Liver (tissue), 9 donors: ENCODE measurements around the gene SS18L1. TPM values are rescaled to one million over a fixed set of nuclear protein-coding genes. Genes with fewer than 3 reads are reported as not detected.

Source experiments
- DNase-seq: peaks from one replicate; pipeline ENCODE4 v3.0.0-alpha.2; 2017; ENCODE audit warnings: low spot score
- H3K27ac ChIP-seq, 2 donors: one replicate each; pipeline ENCODE4 v1.7.0; 2013; ENCODE audit warnings: inconsistent platforms in 2 of 2, low read length in 2 of 2, control low read depth in 1 of 2, low read depth in 1 of 2, mild to moderate bottlenecking in 1 of 2
- H3K27me3 ChIP-seq, 4 donors: one replicate each; pipeline versions ENCODE4 v1.6.1 to v1.7.0; 2013; ENCODE audit warnings: low read length in 3 of 4, inconsistent platforms in 1 of 4, mild to moderate bottlenecking in 1 of 4, moderate library complexity in 1 of 4; ENCODE audit not compliant: control insufficient read depth in 4 of 4, insufficient read depth in 4 of 4
- H3K36me3 ChIP-seq, 4 donors: one replicate each; pipeline versions ENCODE4 v1.6.1 to v1.7.0; 2013; ENCODE audit warnings: low read length in 3 of 4, mild to moderate bottlenecking in 3 of 4, low read depth in 1 of 4, moderate library complexity in 1 of 4; ENCODE audit not compliant: control insufficient read depth in 4 of 4, insufficient read depth in 3 of 4
- H3K4me1 ChIP-seq, 4 donors: one replicate each; pipeline versions ENCODE4 v1.6.1 to v1.7.0; 2013; ENCODE audit warnings: low read length in 3 of 4, mild to moderate bottlenecking in 3 of 4, moderate library complexity in 1 of 4; ENCODE audit not compliant: control insufficient read depth in 4 of 4, insufficient read depth in 4 of 4
- H3K4me3 ChIP-seq, 3 donors: one replicate each; pipeline versions ENCODE4 v1.6.1 to v1.7.0; 2013; ENCODE audit warnings: low read length in 3 of 3, control low read depth in 1 of 3, low read depth in 1 of 3, mild to moderate bottlenecking in 1 of 3
- H3K9ac ChIP-seq, 2 donors: one replicate each; pipeline ENCODE4 v1.7.0; 2013; ENCODE audit warnings: low read length in 2 of 2, mild to moderate bottlenecking in 2 of 2, moderate library complexity in 2 of 2, control low read depth in 1 of 2, low read depth in 1 of 2
- H3K9me3 ChIP-seq, 4 donors: one replicate each; pipeline versions ENCODE4 v1.6.1 to v1.7.0; 2013; ENCODE audit warnings: low read length in 3 of 4; ENCODE audit not compliant: control insufficient read depth in 4 of 4
- EGR1 ChIP-seq, 2 donors: IDR thresholded peaks; 2 replicates each; pipeline ENCODE4 v1.6.1; 2016 to 2018; ENCODE audit warnings: antibody characterized with exemption in 2 of 2, low read depth in 2 of 2
- FOXA1 ChIP-seq: IDR thresholded peaks from 2 replicates; pipeline ENCODE4 v1.6.1; 2016; ENCODE audit warnings: antibody characterized with exemption
- FOXA2 ChIP-seq: IDR thresholded peaks from 2 replicates; pipeline ENCODE4 v1.6.1; 2016; ENCODE audit warnings: antibody characterized with exemption
- GABPA ChIP-seq, 2 donors: IDR thresholded peaks in 1 of 2; conservative IDR thresholded peaks in 1 of 2; 2 replicates each; pipeline ENCODE4 v1.6.1; 2016; ENCODE audit warnings: antibody characterized with exemption in 2 of 2, mild to moderate bottlenecking in 1 of 2, moderate library complexity in 1 of 2
- HNF4A ChIP-seq, 2 donors: conservative IDR thresholded peaks; 2 replicates each; pipeline ENCODE4 v1.6.1; 2016; ENCODE audit warnings: antibody characterized with exemption in 2 of 2, mild to moderate bottlenecking in 2 of 2
- HNF4G ChIP-seq: IDR thresholded peaks from 2 replicates; pipeline ENCODE4 v1.6.1; 2016; ENCODE audit warnings: antibody characterized with exemption
- JUND ChIP-seq, 2 donors: IDR thresholded peaks; 2 replicates each; pipeline ENCODE4 v1.6.1; 2016; ENCODE audit warnings: antibody characterized with exemption in 2 of 2
- MAX ChIP-seq: IDR thresholded peaks from 2 replicates; pipeline ENCODE4 v1.6.1; 2016; ENCODE audit warnings: antibody characterized with exemption
- NR2F2 ChIP-seq: IDR thresholded peaks from 2 replicates; pipeline ENCODE4 v1.6.1; 2016; ENCODE audit warnings: antibody characterized with exemption
- RAD21 ChIP-seq, 2 donors: IDR thresholded peaks; 2 replicates each; pipeline ENCODE4 v1.6.1; 2016; ENCODE audit warnings: antibody characterized with exemption in 2 of 2, mild to moderate bottlenecking in 2 of 2
- REST ChIP-seq: IDR thresholded peaks from 2 replicates; pipeline ENCODE4 v1.6.1; 2016; ENCODE audit warnings: antibody characterized with exemption, mild to moderate bottlenecking
- RXRA ChIP-seq, 2 donors: IDR thresholded peaks; 2 replicates each; pipeline ENCODE4 v1.6.1; 2017 to 2018; ENCODE audit warnings: antibody characterized with exemption in 2 of 2, mild to moderate bottlenecking in 1 of 2
- SP1 ChIP-seq: IDR thresholded peaks from 2 replicates; pipeline ENCODE4 v1.6.1; 2018; ENCODE audit warnings: antibody characterized with exemption, mild to moderate bottlenecking
- TAF1 ChIP-seq: conservative IDR thresholded peaks from 2 replicates; pipeline ENCODE4 v1.6.1; 2016; ENCODE audit warnings: antibody characterized with exemption, mild to moderate bottlenecking
- YY1 ChIP-seq: IDR thresholded peaks from 2 replicates; pipeline ENCODE4 v1.6.1; 2016; ENCODE audit warnings: antibody characterized with exemption, mild to moderate bottlenecking
- WGBS: extraction: QIAGEN DNeasy Blood & Tissue Kit; methylation state at CpG from one replicate; pipeline ENCODE4 v1.1.7; 2013; 5-methylcytosine and 5-hydroxymethylcytosine counted together
- polyA plus RNA-seq, 2 donors: library from polyadenylated mRNA; stranded (reverse) in 1 of 2; unstranded in 1 of 2; fragments of 200-250 nt in 1 of 2; fragments of >200 nt in 1 of 2; fragmentation: Nextera tagmentation in 1 of 2; extraction: Ambion mirVana in 1 of 2; gene quantifications; one replicate each; pipeline versions ENCODE4 v1.2.1 to v1.2.3, GENCODE V29; 2013 to 2015
- total RNA-seq, 2 donors: library from RNA; depleted of rRNA; stranded (reverse); fragments of >200 nt; gene quantifications; one replicate each; pipeline ENCODE4 v1.2.3, GENCODE V29; 2014
- donor health status: healthy.
- donor health status: healthy.
- donor health status: healthy.
- donor health status: healthy.
- donor health status: healthy.

Gene SS18L1
- total and polyA plus RNA-seq, 4 donors, result 6.1 to 24.3 (median 16.7) TPM

GRCh38 chr20:62200491-62201172, 57.1 kb downstream of the SS18L1 start:
- peaks cover 18 to 56% (median 34%) of the 10 kb centered on the region in 4 donors for H3K36me3 ChIP-seq
- DNase-seq, result no peak

GRCh38 chr20:62201173-62202082, 57.9 kb downstream of the SS18L1 start:
- WGBS, result 96% methylated on average over 38 of the region's 38 CpGs
- no peak overlapping the region for H3K27ac ChIP-seq
- TF ChIP-seq SP1, result no peak
- no peak for TF ChIP-seq GABPA (IDR thresholded peaks at IDR 0.05 in 1 of 2, conservative IDR thresholded peaks at IDR 0.05 in 1 of 2)
- no peak for TF ChIP-seq MAX
- TF ChIP-seq HNF4A (conservative IDR thresholded peaks at IDR 0.05), result no peak
- H3K4me3 ChIP-seq, result no peak overlapping the region
- no peak for DNase-seq
- H3K36me3 ChIP-seq, result peaks cover 18 to 53% (median 30%) of the 10 kb centered on the region in 4 donors
- H3K9ac ChIP-seq, result no peak overlapping the region
- H3K4me1 ChIP-seq, result no peaks in the 10 kb centered on the region
- H3K27me3 ChIP-seq, result no peaks in the 10 kb centered on the region
- H3K9me3 ChIP-seq, result no peaks in the 10 kb centered on the region

More at GRCh38 chr20:62200491-62201172, 57.1 kb downstream of the SS18L1 start:
- TF ChIP-seq TAF1 (no peak), REST (no peak), JUND (IDR thresholded peaks at IDR 0.05) (no peak), HNF4G (no peak), SP1 (no peak), NR2F2 (no peak), YY1 (no peak), RXRA (IDR thresholded peaks at IDR 0.05) (no peak), MAX (no peak), RAD21 (IDR thresholded peaks at IDR 0.05) (no peak), FOXA2 (no peak), FOXA1 (no peak), EGR1 (IDR thresholded peaks at IDR 0.05; ENCODE audit: low read depth in 2 of 2) (no peak)
- Histone ChIP-seq H3K9ac (no peak overlapping the region), H3K9me3 (no peaks in the 10 kb centered on the region), H3K27me3 (no peaks in the 10 kb centered on the region), H3K4me3 (no peak overlapping the region), H3K4me1 (no peaks in the 10 kb centered on the region), H3K27ac (no peak overlapping the region)
- 97% methylated on average over 38 of the region's 38 CpGs for WGBS
